HG02623 (cell line): Measurements from ENCODE around the gene CDC45.

Experiments used
- ATAC-seq: cut with Tn5 transposase; IDR thresholded peaks from one replicate; pipeline ENCODE4 v1.9.1; 2021; ENCODE audit warnings: moderate library complexity; ENCODE audit not compliant: unreplicated experiment

The CDC45 gene

GRCh38 chr22:19448076-19448607 is 31.6 kb upstream of the CDC45 start:
- ATAC-seq = peak; percentile 37

DNA sequence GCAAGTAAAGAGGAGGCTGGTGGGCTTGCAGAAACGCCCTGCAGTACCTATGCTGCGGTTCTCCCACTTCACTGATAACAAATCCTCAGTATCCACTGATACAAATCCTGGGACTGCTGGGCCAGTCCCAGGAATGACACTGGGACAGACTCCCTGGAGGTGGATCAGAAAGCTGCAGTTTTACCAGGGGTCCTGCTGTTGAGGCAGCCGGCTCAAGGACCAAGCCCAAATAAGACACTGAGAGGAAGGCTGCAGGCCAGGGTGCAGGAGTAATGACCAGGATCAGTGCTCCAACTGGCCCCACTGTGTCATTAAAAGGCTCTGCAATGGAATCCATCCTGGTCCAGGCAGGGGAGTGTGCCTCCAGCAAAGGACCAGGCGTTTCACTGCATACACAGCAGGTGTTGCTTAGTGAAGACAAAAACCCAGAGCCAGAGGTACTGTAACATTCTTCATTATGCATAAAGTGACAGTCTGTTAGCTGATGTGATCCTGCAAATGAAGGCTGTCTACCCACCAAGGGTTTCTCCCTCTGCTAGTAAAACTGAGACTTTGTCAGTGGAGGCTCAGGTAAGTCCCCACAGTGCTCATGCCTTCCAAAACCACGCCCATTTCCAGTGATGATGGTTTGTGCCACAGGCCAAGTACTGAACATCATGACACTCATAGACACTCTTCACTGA is 30.8 kb upstream of the CDC45 start:
- ATAC-seq = no peak

DNA sequence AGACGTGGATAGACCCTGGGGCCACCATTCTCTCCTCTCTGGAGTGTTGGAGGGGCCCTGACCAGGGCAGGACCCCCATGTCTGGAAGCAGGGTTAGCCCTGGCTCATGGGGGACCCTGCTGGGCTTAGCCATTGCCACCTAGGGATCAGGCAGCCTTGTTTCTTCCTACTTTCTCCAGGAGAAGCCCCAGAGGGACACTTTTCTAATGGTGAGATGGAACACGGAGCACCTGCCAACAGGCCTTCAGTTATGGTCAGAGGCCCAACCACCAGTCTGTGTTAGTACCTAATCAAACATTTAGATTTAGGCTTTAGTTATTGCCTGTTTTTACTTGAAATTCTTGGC is 30.3 kb upstream of the CDC45 start:
- ATAC-seq = no peak

GRCh38 chr22:19450363-19451175 is 29.2 kb upstream of the CDC45 start:
- no peak for ATAC-seq

DNA sequence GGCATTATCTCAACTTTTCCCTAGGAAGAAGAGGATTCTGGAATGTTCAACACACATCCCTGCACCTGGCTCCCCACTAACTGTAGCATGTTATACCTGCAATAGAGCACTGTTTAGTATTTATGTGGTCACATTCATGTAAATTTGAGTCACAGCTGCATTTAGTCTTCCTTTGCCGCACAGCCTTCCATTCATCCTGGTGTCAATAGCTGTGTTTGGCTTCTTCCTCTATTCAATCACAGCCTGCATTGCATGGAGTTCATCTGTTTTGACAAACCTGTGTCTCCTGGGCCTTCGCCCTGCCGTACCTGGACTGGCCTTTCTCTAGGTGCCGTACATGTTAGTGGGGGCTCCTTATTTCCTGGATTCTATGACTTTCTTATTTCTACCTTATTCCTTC is 28.1 kb upstream of the CDC45 start:
- ATAC-seq = no peak

GRCh38 chr22:19453718-19454117 is 26.0 kb upstream of the CDC45 start:
- no peak for ATAC-seq

GRCh38 chr22:19454156-19454555 is 25.6 kb upstream of the CDC45 start:
- no peak for ATAC-seq

- no peak for ATAC-seq
These were observed 24.7 kb upstream of the CDC45 start for GRCh38 chr22:19455033-19455432.

DNA sequence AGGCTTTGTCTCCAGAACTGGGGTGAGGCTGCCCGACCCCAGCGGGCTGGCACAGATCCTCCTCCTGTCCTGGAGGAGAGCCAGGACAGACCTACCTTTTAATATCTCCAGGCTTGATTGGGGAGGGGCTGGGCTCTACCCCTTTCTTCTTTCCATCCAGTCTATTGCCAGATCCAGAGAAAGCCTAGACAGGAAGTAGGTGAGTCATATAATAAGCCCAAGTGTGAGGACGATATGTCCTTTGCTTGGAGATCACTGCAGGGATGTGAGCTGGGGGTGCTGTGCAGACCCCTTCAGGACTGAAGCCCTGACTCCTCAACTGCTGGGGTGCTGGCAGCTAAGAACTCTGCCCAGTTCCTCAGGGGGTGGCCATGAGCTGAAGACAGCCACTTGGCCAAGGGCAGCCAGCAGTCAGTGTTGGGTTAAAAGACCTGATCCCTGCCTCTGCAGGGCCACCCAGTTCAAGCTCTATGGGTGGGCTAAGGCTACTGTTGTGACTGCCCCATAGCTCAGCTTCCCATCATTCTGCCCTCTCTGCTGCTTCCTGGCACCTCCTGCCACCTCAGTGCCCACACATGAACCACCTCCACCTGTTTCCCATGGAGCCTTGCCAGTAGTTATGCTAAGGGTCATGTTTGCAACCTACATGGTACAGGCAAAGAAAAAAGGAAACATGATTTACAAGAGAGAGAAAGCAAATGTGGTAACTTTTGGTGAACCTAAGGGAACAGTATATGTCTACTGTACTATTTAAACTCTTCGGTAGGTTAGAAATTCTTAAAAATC is 23.9 kb upstream of the CDC45 start:
- ATAC-seq = no peak

DNA sequence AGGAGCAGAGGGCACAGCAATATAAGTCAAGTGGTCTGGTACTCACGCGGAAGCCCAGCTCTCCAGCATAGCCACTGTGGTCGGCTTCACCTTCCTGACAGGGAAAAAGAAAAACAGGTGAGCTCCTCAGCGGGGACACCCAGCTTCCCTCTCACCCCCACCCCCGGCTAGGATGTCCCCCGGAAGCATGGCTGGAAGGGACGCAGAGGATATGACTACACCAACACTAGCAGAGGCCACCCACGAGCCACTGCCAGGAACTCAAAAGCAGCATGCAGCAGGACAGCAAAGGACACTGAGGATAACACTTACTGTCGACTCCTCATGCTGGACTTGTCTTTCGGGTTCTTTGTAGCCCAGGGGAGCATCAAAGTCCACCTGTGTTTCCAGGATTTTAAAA is 23.2 kb upstream of the CDC45 start:
- no peak for ATAC-seq

DNA sequence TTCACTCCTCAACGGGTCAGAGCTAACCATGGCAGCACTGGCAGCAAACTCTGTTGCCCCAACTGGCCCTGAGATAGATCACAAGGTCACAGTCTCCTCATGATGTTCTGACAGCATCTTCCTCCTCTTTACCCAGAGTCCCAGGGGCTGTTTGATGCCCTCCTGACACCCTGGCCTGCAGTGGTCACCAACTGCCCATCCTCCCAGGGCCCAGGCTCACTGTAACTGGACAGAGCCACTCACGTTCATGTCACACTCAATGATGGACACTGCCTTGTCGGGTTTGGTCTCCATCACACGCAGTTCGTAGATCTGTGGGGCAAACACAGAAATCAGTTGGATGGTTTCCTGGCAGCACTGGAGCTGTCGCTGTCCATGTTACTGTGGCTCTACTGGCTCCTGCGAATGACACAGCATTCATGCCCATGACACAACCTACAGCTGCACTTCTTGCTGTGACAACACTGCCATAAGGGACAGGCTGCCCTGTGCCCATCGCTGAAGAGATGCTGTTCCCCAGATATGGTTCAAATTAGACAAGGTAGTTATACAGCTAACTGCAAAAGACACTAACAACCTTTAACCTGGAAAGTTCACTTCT is 21.8 kb upstream of the CDC45 start:
- ATAC-seq = no peak

DNA sequence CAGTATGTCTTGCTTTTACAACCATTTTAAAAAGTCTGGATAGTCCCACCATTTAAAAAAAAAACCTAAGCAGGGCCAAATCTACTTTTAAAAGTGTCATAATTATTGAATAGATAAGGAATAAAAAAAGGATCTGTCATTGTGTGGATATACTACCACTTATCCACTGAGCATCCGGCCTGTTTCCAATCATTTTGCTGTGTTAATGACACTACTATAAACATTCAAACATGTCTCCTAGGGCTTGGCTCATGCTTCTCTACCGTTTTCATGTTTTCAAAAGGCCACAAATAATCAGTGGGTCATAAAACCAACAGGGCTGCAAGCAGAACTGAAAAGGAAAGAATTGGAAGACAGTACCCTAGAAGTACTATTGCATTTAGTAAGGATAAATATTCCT is 19.7 kb upstream of the CDC45 start:
- no peak for ATAC-seq

GRCh38 chr22:19461506-19461905 is 18.2 kb upstream of the CDC45 start:
- ATAC-seq = no peak

DNA sequence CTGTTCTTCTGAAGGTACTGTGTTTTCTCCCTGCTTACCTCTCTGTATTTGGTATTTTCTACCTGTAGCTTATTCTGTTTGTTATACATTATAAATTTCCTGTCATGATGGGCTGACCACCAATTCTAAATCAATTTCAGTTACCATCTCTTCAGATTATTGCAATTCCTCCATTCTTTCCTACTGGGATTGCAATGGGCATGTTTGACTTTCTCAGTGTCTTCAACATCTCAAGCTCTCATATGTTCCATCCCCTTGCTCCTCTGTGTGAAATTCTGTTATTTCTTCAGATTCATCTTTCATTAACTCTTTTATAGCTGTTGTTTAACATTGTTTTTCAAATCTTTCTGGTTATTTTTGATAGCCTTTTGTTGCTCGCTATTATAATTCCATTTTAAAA is 16.7 kb upstream of the CDC45 start:
- ATAC-seq = no peak

DNA sequence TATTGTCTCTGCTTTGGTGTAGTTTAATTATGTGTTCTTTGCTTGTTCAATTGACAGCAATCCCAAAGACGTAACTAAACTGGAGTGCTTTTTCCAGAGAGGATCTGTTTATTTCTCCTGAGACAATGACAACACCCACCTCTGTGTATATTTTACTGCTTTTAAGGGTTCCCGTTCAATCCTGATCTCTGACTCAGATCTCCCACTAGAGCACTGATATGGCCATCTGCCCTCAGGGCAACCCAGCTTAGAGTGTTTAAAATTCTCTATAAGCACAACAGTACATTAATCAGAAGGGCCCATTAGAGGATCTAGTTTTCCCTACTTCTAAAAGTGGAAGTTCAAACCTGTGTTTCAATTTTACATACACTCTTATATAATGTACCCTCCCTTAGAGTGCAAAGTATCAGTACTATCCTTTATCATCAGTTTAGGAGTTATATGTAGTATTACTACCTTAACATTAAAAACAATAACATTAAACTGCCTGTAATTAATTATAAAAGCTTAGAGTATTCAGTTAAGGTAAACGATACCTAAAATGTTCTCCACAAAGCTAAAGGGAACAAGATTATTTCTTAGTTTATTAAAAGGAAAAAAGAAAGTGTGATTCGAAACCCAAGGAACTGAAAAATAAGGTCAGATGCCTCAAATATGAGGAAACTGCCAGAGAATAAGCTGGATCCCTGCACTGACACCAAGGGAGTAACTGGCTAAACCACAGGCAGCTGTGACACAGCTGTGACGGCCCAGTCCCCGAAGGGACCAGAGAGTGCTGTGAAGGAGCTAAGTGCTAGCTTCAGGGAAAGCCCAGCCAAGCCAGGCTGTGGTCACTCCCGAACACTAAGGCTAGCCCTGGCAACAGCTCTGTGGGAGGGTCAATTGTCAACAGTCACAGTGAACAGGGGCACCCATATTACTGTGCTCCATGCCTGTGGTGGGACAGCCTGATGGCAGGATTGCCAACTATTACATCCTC is 15.9 kb upstream of the CDC45 start:
- no peak for ATAC-seq

DNA sequence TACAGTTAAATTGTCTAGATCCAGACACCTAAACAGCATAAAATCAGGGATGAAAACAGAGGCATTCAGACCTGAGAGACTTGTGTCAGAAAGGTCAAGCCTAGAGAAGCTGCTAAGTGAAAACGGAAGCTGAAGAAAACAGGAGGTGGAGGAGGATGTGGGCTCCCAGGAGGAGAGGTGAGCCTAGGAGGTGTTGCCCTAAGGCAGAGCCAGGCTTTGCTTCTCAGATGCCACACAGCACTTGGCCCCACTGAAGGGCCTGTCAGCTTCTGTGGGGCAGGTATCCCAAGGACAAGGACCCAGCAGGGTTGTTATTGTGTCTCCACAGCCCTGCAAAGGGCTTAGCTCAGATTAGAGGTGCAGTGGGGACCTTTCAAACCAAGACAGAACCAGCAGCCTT is 15.2 kb upstream of the CDC45 start:
- ATAC-seq = no peak

- no peak for ATAC-seq
These were observed 14.7 kb upstream of the CDC45 start for GRCh38 chr22:19464975-19465374.

GRCh38 chr22:19466126-19466716 is 13.5 kb upstream of the CDC45 start:
- ATAC-seq = no peak

DNA sequence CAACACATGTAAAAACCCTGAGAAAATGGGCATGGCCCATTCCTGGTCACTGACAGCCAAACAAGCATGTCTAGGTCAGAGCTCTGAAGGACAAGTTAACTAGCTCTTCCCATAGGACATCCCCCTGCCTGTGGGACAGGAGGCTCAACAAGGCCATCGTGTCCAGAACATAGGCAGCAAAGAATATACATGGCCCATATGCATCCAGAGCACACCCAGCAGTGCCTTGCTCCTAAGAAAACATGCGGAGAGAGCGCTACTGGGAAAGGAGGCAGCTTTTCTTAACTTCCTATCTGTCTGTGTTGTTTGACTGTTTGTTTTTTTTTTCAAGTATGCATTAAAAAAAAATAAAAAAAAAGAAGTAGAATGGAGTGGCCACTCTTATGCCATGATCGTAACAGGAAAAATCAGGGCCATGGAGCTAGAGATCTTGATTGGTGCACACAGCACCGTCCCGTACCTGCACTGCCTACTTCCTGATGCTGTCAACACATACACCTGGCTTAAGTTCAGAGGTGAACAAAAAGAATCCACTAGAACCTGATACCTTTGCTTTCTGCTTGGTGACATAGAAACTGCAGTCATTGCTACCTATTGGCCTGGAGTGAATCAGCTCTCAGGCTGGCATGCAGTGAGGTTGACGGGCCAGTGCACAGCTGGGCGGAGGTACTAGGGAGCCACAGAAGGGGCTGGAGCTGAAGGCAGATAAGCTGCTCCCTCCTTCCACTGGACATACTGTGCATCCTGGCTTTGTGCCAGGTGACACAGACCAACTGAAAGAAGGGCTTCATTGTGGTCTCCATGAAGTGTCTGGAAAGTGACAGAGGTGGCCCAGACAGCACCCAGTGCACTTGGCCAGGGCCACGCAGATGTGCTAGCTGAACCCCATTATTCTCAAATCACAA is 12.6 kb upstream of the CDC45 start:
- no peak for ATAC-seq
